GM21526 (cell line): Measurements from ENCODE around the gene ZNF775.
"Not testable (repeated sequence)": the region's sequence is repeated elsewhere in the genome, so short reads cannot be mapped to it uniquely, and the experiment has no call there.

ENCODE experiments used
- ATAC-seq: cut with Tn5 transposase; IDR thresholded peaks from one replicate; pipeline ENCODE4 v1.9.1; 2021; ENCODE audit warnings: moderate library complexity; ENCODE audit not compliant: unreplicated experiment, low FRiP score

ZNF775 gene

GRCh38 chr7:150380463-150380862 lies 1.3 kb downstream of the ZNF775 start:
- ATAC-seq, result no peak

GRCh38 chr7:150381096-150381495 lies 2.0 kb downstream of the ZNF775 start:
- ATAC-seq, result no peak

DNA sequence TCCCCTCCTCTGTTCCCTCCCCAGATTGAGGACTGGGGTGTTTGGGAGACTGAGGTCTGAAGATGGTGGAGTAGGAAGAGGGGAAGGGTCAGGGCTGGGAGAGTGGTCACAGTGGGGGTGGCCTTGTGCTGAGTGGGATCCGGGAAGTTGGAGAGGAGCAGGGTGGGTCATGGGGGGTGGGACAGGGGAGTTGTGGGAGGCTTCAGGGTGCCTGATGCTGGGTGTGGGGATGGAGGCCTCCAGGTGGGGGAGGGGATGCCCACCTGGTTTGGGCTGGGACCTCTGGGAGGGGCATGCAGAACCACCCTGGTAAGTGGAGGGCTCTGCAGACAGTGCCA lies 2.6 kb downstream of the ZNF775 start:
- ATAC-seq, result no peak

- no peak for ATAC-seq
Measured at GRCh38 chr7:150382123-150382843, 3.2 kb downstream of the ZNF775 start.

GRCh38 chr7:150382844-150383225 lies 3.7 kb downstream of the ZNF775 start:
- ATAC-seq, result no peak

DNA sequence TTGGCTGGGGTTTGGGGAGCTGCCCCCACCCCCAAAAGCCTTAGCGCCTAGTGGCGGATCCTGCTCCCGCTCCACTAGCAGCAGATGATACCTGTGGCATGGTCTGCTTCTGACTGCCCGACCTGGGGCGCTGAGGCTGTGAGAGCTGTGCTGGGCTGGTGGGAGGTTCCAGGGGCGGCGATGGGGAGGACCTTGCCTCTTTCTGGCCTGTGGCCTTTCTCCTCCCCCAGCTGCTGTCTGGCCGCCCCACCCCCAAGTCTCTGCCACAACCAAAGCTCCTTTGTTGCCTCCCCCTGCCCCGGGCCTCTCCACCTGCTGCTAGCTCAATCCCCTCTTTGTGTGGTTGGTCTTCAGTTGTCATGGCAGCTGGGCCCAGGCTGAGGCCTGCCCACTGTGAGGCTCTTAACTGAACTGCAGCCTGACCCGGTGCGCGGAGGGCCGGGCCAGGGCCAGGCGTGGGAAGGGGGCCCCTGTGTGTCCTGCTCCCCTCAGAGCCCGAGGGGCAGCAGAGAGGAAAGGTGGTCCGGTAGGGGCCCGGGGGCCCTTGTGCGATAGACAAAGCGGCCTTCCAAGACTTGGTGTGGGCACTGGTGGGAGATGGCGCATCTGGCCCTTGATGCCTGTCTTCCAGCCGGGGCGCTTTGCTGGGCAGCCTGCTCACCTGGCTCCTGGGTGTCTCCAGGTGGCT lies 4.7 kb downstream of the ZNF775 start:
- no peak for ATAC-seq

DNA sequence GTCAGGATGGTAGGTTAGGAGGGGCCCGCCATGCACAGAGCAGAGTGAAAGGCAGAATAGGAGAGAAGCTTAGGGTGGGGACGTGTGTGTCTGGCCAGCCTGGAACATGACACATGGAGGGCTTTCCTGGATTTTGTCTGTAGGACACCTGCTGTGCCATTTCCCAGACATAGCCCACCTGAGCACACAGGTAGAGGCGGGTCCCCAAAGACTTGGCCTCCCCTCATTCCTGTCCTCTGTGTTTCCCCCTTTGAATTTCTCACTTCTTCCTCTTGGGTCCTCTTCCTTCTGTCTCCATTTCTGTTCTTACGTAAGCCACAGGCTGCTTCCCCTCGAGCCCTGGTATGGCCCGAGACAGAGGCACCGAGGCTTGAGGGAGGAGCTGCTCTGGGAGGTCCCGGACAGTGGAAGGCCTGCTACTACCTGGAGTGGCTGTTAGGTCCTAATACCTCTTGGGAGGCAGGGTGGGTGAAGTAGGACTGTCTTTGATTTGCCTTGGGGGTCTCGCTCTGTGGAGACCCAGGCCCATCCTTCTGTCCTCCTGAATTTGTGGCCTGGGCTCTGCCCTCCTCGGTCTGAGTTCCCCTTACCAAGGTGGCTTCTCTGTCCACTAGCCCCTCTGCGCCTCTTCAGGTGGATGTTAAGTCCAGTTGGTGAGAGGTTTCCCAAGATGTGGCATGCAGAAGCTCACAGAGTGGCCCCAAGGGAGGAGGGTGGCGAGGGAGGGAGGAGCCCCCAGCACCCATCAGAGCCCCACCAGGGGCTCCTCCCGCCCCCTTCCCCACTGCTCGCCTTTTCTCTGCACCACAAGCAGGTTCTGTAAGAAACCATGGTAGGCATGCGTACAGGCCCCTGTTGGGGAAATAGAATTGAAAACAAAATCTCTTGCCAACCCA lies 5.5 kb downstream of the ZNF775 start:
- ATAC-seq, result no peak

DNA sequence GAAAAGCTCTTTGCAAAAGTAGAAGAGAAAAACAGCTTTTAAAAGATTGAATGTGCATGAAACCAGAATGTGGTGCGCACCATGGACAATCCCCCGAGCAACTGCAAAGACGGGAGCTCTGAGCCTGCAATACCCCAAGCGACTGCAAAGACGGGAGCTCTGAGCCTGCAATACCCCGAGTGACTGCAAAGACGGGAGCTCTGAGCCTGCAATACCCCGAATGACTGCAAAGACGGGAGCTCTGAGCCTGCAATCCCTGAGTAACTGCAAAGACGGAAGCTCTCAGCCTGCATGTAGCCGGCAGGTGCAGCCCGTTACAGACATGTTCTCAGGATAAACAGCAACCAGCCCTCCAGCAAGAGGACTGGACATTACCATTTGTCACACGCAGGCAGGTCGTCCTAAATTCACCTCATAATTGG lies 6.2 kb downstream of the ZNF775 start:
- no peak for ATAC-seq

- not testable (repeated sequence) for ATAC-seq
Measured at GRCh38 chr7:150385884-150386283, 6.8 kb downstream of the ZNF775 start.

DNA sequence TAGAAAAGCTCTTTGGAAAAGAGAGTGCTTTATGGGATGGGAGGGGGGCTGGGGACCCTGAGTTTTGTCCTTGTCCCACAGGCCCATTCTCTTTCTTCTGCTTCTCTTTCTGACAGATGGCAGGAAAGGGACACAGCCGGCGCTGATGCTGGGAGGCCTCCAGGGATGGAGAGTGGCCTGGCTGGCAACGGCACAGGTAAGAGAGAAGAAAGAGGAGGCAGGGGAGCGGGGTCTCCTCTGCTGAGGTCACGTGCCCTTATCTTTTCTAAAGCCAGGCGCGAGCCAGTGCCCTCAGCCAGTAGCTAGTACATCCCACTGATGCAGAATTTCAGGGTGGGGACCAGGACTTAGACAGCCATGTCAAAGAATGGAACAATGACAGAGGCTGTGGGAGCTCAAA lies 9.2 kb downstream of the ZNF775 start:
- ATAC-seq, result no peak

- ATAC-seq, result no peak
Measured at GRCh38 chr7:150388709-150389531, 9.8 kb downstream of the ZNF775 start.

DNA sequence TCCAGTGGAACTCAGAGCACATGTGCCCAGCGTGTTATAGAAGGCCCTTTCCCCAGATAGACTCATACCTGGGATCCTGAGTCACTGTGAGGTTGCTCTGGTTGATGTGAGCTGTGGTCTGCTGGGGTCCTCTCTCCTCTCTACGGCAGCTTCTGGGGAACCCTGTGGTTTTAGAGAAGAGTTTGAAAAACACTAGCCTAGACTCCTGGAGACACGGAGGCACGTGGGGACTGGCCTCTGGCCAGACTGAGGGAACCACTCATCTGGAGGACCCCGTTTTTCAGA lies 10.3 kb downstream of the ZNF775 start:
- ATAC-seq, result no peak

DNA sequence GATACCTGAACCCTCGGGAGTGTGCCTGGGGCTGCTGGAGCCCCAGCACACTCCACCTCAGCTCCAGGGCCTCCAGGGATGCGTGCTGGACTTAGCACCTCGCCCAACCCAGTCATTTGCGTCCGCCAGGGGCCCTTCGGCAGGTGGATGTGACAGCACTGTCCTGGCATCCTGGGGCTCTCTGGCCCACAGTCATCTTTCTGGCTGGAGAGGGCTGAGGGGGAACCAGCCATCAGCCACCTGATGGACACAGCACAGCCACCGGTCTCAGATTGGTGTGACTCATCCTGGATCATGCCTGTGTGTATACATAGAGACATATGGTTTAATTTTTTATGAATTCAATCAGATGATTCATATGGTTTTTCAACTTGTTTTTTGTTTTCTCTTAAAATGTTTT lies 11.1 kb downstream of the ZNF775 start:
- ATAC-seq, result no peak

GRCh38 chr7:150393325-150393724 lies 14.2 kb downstream of the ZNF775 start:
- no peak for ATAC-seq

GRCh38 chr7:150396426-150396825 lies 17.3 kb downstream of the ZNF775 start:
- no peak for ATAC-seq

- no peak for ATAC-seq
Measured at GRCh38 chr7:150396851-150397260, 17.7 kb downstream of the ZNF775 start.

DNA sequence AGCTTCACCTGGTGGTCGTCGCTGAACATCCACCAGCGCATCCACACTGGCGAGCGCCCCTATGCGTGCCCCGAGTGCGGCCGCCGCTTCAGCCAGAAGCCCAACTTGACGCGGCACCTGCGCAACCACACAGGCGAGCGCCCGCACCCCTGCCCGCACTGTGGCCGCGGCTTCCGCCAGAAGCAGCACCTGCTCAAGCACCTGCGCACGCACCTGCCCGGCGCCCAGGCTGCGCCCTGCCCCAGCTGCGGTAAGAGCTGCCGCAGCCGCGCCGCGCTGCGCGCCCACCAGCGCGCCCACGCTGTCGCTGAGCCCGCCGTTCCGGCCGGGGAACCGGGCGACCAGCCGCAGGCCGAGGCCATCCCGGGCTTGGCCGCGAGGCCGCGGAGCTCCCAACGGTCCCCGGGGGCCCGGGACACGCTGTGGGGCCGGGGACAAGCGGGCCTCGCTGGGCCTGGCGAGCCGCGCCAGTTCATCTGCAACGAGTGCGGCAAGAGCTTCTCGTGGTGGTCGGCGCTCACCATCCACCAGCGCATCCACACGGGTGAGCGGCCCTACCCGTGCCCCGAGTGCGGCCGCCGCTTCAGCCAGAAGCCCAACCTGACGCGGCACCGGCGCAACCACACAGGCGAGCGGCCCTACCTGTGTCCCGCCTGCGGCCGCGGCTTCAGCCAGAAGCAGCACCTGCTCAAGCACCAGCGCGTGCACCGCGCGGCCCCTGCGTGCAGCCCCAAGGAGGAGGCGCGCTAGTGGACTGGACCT lies 18.4 kb downstream of the ZNF775 start:
- ATAC-seq, result no peak

- no peak for ATAC-seq
Measured at GRCh38 chr7:150398108-150398964, 19.2 kb downstream of the ZNF775 start.

DNA sequence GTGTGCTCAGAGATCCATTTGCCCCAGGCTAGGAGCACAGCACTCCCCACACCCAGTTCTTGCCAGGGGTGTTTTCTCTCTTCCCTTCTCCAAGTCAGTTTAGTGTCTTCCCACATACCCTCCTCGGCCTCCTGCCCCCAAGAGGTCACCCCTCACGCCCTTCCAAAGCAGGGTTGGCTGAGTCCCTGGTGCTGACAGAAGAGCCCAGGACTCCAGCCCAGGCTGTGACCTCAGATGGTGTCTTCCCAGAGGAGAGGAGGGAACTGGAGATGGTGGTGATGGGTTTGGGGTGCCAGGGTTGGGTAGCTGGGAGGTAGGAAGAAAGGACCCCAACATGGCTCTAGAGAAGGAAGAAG lies 19.8 kb downstream of the ZNF775 start:
- no peak for ATAC-seq
